Mesenchymal stem cell (in vitro differentiated cells and primary cell): Measurements from ENCODE around the gene CUEDC2.

ENCODE experiments used
- DNase-seq: peaks from one replicate; pipeline ENCODE4 v3.0.0-alpha.2; 2013
- H2AFZ ChIP-seq: one replicate; pipeline ENCODE4 v1.6.1; 2013; ENCODE audit warnings: low read depth, mild to moderate bottlenecking, control low read depth, inconsistent platforms, low read length, moderate library complexity
- H2AK5ac ChIP-seq: 2 replicates; pipeline ENCODE4 v1.6.1; 2013; ENCODE audit warnings: low read length, moderate library complexity, mild to moderate bottlenecking, inconsistent platforms; ENCODE audit not compliant: severe bottlenecking
- H2BK120ac ChIP-seq: one replicate; pipeline ENCODE4 v1.6.1; 2013; ENCODE audit warnings: low read depth, mild to moderate bottlenecking, inconsistent platforms, low read length, moderate library complexity
- H2BK12ac ChIP-seq, 2 experiments: one replicate each; pipeline ENCODE4 v1.6.1; 2013; ENCODE audit warnings: inconsistent platforms in 2 of 2, low read length in 2 of 2, mild to moderate bottlenecking in 2 of 2, moderate library complexity in 2 of 2, control low read depth in 1 of 2
- H2BK15ac ChIP-seq: one replicate; pipeline ENCODE4 v1.6.1; 2013; ENCODE audit warnings: mild to moderate bottlenecking, low read depth, inconsistent platforms; ENCODE audit not compliant: poor library complexity, severe bottlenecking
- H2BK5ac ChIP-seq: 2 replicates; pipeline ENCODE4 v1.6.1; 2013; ENCODE audit warnings: low read depth, mild to moderate bottlenecking, low read length, control low read depth, inconsistent platforms; ENCODE audit not compliant: poor library complexity, severe bottlenecking
- H3K14ac ChIP-seq, 2 experiments: one replicate each; pipeline ENCODE4 v1.6.1; 2013; ENCODE audit warnings: inconsistent platforms in 2 of 2, low read length in 2 of 2, control low read depth in 1 of 2, mild to moderate bottlenecking in 1 of 2, moderate library complexity in 1 of 2
- H3K18ac ChIP-seq, 2 experiments: one replicate each; pipeline ENCODE4 v1.6.1; 2013; ENCODE audit warnings: inconsistent platforms in 2 of 2, low read length in 2 of 2, control low read depth in 1 of 2, low read depth in 1 of 2, mild to moderate bottlenecking in 1 of 2
- H3K23ac ChIP-seq, 2 experiments: one replicate each; pipeline ENCODE4 v1.6.1; 2013; ENCODE audit warnings: inconsistent platforms in 2 of 2, low read length in 2 of 2, mild to moderate bottlenecking in 2 of 2, moderate library complexity in 2 of 2, control low read depth in 1 of 2
- H3K27ac ChIP-seq: 2 replicates; pipeline ENCODE4 v1.5.1; 2013; ENCODE audit warnings: mild to moderate bottlenecking, moderate library complexity, low read length, control low read depth, inconsistent platforms; ENCODE audit not compliant: poor library complexity, severe bottlenecking
- H3K27me3 ChIP-seq, 2 experiments: 2 replicates each; pipeline versions ENCODE4 v1.6.1 to v1.7.0; 2013; ENCODE audit warnings: low read length in 2 of 2, mild to moderate bottlenecking in 2 of 2, moderate library complexity in 2 of 2, control low read depth in 1 of 2, inconsistent platforms in 1 of 2; ENCODE audit not compliant: control insufficient read depth in 1 of 2, insufficient read depth in 1 of 2
- H3K36me3 ChIP-seq, 2 experiments: 2 replicates each; pipeline versions ENCODE4 v1.6.1 to v1.7.0; 2013; ENCODE audit warnings: low read length in 2 of 2, control low read depth in 1 of 2, inconsistent platforms in 1 of 2, low read depth in 1 of 2, mild to moderate bottlenecking in 1 of 2; ENCODE audit not compliant: insufficient read depth in 2 of 2, control insufficient read depth in 1 of 2
- H3K4ac ChIP-seq, 2 experiments: one replicate each; pipeline ENCODE4 v1.6.1; 2013; ENCODE audit warnings: inconsistent platforms in 2 of 2, low read length in 2 of 2, mild to moderate bottlenecking in 2 of 2, moderate library complexity in 2 of 2, control low read depth in 1 of 2, low read depth in 1 of 2
- H3K4me1 ChIP-seq: 2 replicates; pipeline ENCODE4 v1.6.1; 2013; ENCODE audit warnings: low read depth, low read length, control low read depth; ENCODE audit not compliant: control insufficient read depth, insufficient read depth
- H3K4me2 ChIP-seq: 2 replicates; pipeline ENCODE4 v1.6.1; 2013; ENCODE audit warnings: low read length, mild to moderate bottlenecking, inconsistent platforms; ENCODE audit not compliant: poor library complexity, severe bottlenecking
- H3K4me3 ChIP-seq, 2 experiments: 2 replicates each; pipeline versions ENCODE4 v1.5.1 to v1.7.0; 2013; ENCODE audit warnings: low read length in 2 of 2, mild to moderate bottlenecking in 2 of 2, control low read depth in 1 of 2, low read depth in 1 of 2; ENCODE audit not compliant: insufficient read depth in 1 of 2
- H3K79me1 ChIP-seq: replicated peaks from 2 replicates; pipeline ENCODE4 v1.6.1; 2013; ENCODE audit warnings: mild to moderate bottlenecking, control low read depth, low read length, inconsistent platforms; ENCODE audit not compliant: poor library complexity, severe bottlenecking
- H3K9ac ChIP-seq: 2 replicates; pipeline ENCODE4 v1.7.0; 2013; ENCODE audit warnings: mild to moderate bottlenecking, low read length, moderate library complexity
- H3K9me3 ChIP-seq: 2 replicates; pipeline ENCODE4 v1.7.0; 2013; ENCODE audit warnings: mild to moderate bottlenecking, low read length; ENCODE audit not compliant: control insufficient read depth
- H4K8ac ChIP-seq: one replicate; pipeline ENCODE4 v1.6.1; 2013; ENCODE audit warnings: inconsistent platforms, mild to moderate bottlenecking, low read length, moderate library complexity
- H4K91ac ChIP-seq: one replicate; pipeline ENCODE4 v1.6.1; 2013; ENCODE audit warnings: mild to moderate bottlenecking, low read length, inconsistent platforms
- WGBS: methylation state at CpG from one replicate; pipeline ENCODE4 v1.1.7; 2013; ENCODE audit warnings: mixed read lengths; 5-methylcytosine and 5-hydroxymethylcytosine counted together

The CUEDC2 gene

DNA sequence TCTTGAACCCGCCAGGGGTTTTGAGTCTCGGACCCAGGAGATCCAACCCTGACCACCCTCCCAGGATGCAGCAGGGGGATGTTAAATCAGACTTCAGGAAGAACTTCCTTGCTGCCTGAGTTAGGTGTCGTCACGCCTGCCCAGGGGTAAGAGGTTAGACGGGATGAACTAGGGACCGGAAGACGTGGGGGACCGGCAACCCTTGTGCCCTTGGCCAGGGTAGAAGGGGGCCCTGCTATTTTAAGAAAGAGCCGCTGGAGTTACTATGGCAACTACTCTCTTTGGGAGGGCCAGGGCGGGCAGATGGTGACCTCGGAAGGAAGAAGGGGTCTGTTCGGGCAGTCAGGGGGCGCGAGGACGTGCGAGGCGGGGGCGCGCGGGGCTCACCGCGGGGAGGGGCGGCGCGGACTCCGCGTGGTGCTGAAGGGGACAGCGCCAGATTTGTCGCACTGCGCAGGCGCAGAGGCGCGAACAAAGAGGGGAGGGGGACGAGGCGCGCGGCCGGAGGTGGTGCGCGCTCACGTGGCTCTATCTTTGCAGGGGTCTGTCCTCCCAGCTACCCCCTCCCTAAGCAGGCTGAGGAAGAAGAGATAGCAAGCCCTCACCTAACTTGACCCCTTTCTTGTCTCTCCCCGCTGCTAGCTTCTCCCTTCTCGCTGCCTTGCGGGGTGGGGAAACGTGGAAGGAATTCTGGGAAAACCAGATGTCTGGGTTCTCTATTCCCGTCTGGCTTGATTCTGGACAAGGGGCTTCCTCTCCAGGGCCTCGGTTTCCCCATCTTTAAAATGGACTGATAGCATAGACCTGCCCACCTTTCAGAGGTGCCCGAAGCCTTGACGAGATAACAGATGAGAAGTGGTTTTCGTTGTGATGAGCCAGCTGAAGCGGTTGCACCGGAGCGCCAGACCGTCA lies 12.8 kb downstream of the CUEDC2 start:
- Histone ChIP-seq H3K14ac (no peak overlapping the region), H3K18ac (no peak overlapping the region), H2AK5ac (no peak overlapping the region), H3K23ac (no peak overlapping the region), H3K4me1 (peaks cover 33% of the 10 kb centered on the region), H3K27ac (no peak overlapping the region), H3K4ac (no peak overlapping the region), H2BK15ac (no peak overlapping the region), H2BK5ac (no peak overlapping the region), H2AFZ (no peak overlapping the region), H4K8ac (no peak overlapping the region), H3K9me3 (no peaks in the 10 kb centered on the region), H3K9ac (no peak overlapping the region), H3K79me1 (peaks cover 14% of the 10 kb centered on the region), H4K91ac (no peak overlapping the region), H3K27me3 (peaks cover 41 to 45% of the 10 kb centered on the region in 2 experiments), H3K36me3 (peaks cover 17 to 24% of the 10 kb centered on the region in 2 experiments), H3K4me2 (peak overlapping the region; percentile 96), H2BK120ac (no peak overlapping the region), H2BK12ac (no peak overlapping the region), H3K4me3 (peak overlapping the region; percentile 47 to 94)
- WGBS, result 3% methylated on average over 32 of the region's 54 CpGs
- peak; percentile 29 for DNase-seq

DNA sequence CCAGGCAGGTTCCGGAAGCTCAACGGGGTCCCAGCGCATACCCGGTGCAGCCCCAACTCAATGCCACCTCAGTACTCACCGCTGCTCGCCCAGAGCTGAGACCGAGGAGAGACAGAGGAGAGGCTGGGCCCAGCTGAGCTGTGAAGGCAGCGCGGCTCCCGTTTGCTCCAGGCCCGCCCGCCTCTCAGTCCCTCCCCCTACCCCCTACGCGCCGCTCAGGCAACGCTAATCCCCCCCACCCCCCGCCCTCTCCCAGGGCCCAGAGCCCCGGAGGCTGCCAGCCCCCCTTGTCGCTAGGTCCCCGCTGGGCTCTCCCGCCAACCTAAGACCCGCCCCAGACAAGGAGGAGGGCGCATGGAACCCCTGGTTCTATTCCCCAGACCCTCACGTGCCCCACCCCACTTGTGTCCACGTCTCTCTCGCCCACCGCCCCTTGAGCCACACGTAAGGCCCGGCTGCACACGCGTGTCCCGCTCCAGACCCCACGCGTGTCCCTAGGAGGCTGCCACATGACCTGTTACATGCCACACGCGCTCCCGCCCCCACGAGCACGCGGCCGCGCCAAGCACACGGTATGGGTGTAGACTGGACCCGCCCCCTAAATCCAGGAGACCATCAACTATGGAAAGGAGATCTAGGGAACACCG lies 13.6 kb downstream of the CUEDC2 start, which contains the start of gene PSD:
Gene PSD, minus strand, starts transcription at position 164 of the 647 bp plus-strand sequence. CDS start 1,747 bp downstream, outside the sequence.
- DNase-seq, result no peak
- no peak within 1 kb of the TSS for H2BK12ac ChIP-seq
- H3K9ac ChIP-seq, result no peak within 1 kb of the TSS
- H3K18ac ChIP-seq, result no peak within 1 kb of the TSS
- no peak within 1 kb of the TSS for H2BK120ac ChIP-seq
- H3K4me3 ChIP-seq, result peak within 1 kb of the TSS; percentile 47 to 94
- H2BK5ac ChIP-seq, result no peak within 1 kb of the TSS
- H3K4me1 ChIP-seq, result peaks cover 33% of the 10 kb centered on the region
- no peaks in the 10 kb centered on the region for H3K9me3 ChIP-seq
- peaks cover 49 to 52% of the 10 kb centered on the region in 2 experiments for H3K27me3 ChIP-seq
- no peak within 1 kb of the TSS for H3K27ac ChIP-seq
- no peak within 1 kb of the TSS for H3K4ac ChIP-seq
- H4K91ac ChIP-seq, result no peak within 1 kb of the TSS
- no peak within 1 kb of the TSS for H2AK5ac ChIP-seq
- peaks cover 10% of the 10 kb centered on the region for H3K79me1 ChIP-seq
- no peak within 1 kb of the TSS for H3K23ac ChIP-seq
- no peak within 1 kb of the TSS for H2BK15ac ChIP-seq
- H3K4me2 ChIP-seq, result peak within 1 kb of the TSS; percentile 96
- no peak within 1 kb of the TSS for H2AFZ ChIP-seq
- no peak within 1 kb of the TSS for H3K14ac ChIP-seq
- H3K36me3 ChIP-seq, result peaks cover 9 to 16% of the 10 kb centered on the region in 2 experiments
- no peak within 1 kb of the TSS for H4K8ac ChIP-seq
- WGBS, result 3% methylated on average over 38 of the region's 45 CpGs

DNA sequence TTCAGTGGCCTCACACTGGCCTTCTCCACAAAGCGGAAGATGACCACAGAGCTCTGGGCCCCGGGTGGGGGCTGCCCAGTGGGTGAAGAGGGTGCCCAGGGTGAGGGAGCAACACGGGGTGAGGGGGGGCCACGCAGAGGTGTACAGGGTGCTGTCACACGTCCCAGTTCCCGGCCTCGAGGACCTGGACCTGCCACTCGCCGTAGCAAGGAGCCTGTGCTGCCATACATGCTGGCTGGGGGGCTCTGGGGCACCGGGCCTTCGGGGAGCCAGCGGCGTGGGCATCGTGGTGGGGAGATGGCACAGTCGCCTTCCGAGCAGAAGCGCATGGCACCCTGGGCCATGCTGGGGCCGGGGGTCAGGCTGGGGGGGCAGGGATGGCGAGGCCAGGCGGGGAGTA lies 15.7 kb downstream of the CUEDC2 start:
- DNase-seq, result no peak
- Histone ChIP-seq H3K27me3 (peaks cover 70 to 73% of the 10 kb centered on the region in 2 experiments), H3K4me3 (no peak overlapping the region), H3K4me1 (peaks cover 20% of the 10 kb centered on the region), H3K18ac (no peak overlapping the region), H4K91ac (no peak overlapping the region), H3K4ac (no peak overlapping the region), H3K9ac (no peak overlapping the region), H3K9me3 (no peaks in the 10 kb centered on the region), H2BK5ac (no peak overlapping the region), H2BK120ac (no peak overlapping the region), H2BK12ac (no peak overlapping the region), H3K36me3 (no peaks in the 10 kb centered on the region), H3K14ac (no peak overlapping the region), H2AFZ (no peak overlapping the region), H2AK5ac (no peak overlapping the region), H4K8ac (no peak overlapping the region), H3K79me1 (peaks cover 4% of the 10 kb centered on the region), H3K27ac (no peak overlapping the region), H2BK15ac (peak overlapping the region; percentile 18), H3K23ac (no peak overlapping the region), H3K4me2 (no peak overlapping the region)
- 86% methylated on average over 20 of the region's 20 CpGs for WGBS

DNA sequence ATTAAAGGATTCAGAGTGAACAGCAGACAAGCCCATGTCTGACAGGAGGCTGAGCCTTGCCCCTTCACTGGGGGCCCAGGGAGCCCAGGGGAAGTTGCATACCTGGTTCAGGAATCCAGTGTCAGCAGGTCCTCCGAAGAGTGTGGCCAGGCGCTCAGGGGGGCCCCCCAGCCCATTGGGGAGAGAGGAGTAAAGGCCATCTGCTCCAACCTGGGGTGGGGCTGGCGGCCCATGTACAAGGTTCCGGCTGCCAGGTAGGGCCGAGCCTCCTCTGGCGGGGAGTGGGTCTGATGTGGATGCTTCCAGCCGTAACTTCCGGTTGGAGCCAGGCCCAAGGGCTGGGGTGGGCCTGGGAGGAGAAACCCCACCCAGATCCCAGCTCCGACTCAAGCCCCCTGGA lies 16.1 kb downstream of the CUEDC2 start:
- Histone ChIP-seq H3K4me3 (no peak overlapping the region), H4K8ac (no peak overlapping the region), H2BK120ac (no peak overlapping the region), H3K23ac (no peak overlapping the region), H3K36me3 (no peaks in the 10 kb centered on the region), H4K91ac (no peak overlapping the region), H3K9me3 (no peaks in the 10 kb centered on the region), H3K4me2 (no peak overlapping the region), H3K4ac (no peak overlapping the region), H3K4me1 (peaks cover 20% of the 10 kb centered on the region), H3K79me1 (no peaks in the 10 kb centered on the region), H3K27me3 (peaks cover 74 to 77% of the 10 kb centered on the region in 2 experiments), H2BK15ac (peak overlapping the region; percentile 18), H3K14ac (no peak overlapping the region), H2BK12ac (no peak overlapping the region), H2AK5ac (no peak overlapping the region), H3K18ac (no peak overlapping the region), H3K27ac (no peak overlapping the region), H3K9ac (no peak overlapping the region), H2AFZ (no peak overlapping the region), H2BK5ac (no peak overlapping the region)
- WGBS, result 77% methylated on average over 6 of the region's 9 CpGs
- DNase-seq, result no peak
